ENCODE measurements around the gene MBP. TPM values are rescaled to one million over a fixed set of nuclear protein-coding genes. Genes with fewer than 3 reads are reported as not detected.

Gene MBP
- total and polyA plus RNA-seq, 10 of the 15 experiments (the other 5 are each of a cell fraction or from before 2014, with no cell fraction given), result 12.2 to 67.8 (median 42.1) TPM

DNA sequence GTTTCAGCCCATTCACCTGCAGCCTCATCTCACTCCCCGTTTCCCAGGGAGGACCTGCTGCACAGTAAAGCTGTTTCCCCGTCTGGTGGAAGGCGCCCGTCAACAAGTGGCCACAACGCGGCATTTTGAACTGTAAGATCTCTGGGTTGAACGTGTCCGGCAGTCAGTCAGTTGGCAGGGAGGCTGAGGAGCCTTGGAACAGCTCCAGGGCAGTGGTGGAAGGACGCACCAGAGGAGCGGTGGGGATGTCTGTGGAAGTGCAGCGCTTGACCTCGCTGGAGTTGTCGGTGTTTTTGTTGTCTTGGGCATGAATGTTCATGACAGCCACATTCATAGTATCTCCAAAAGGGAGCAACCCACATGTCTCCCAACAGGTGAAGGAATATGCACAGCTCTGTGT is 31.4 kb upstream of the MBP start:
- WGBS (ENCODE audit: insufficient coverage, insufficient replicate concordance, low lambda C conversion rate, missing lambda C conversion rate), result 86% methylated on average over 13 of the region's 13 CpGs
- DNase-seq (ENCODE audit: low read depth, low spot score), result no peak
- CTCF ChIA-PET, result interaction anchor here (0.9 kb wide), 1 partner anchor 13 kb away, joined by 3 read pairs; no protein-coding TSS in a partner anchor
- H3K4me3 ChIP-seq, result no peak overlapping the region
- H3K4me1 ChIP-seq (ENCODE audit: control insufficient read depth, insufficient read depth, low read length), result peaks cover 12% of the 10 kb centered on the region
- no peaks in the 10 kb centered on the region for H3K36me3 ChIP-seq (ENCODE audit: control insufficient read depth in 2 of 2, insufficient read depth in 2 of 2, low read length in 1 of 2)
- no peaks in the 10 kb centered on the region for H3K79me2 ChIP-seq (ENCODE audit: control insufficient read depth, insufficient read depth, low read length)
- H3K9ac ChIP-seq (ENCODE audit: control insufficient read depth, insufficient read depth, low read length), result no peak overlapping the region
- POLR2A ChIA-PET, result no interaction called here
- H3K27ac ChIP-seq (ENCODE audit: control insufficient read depth, insufficient read depth), result no peak overlapping the region
- BruUV-seq (replicated peaks), result no TSS peak
- no peaks in the 10 kb centered on the region for H3K27me3 ChIP-seq (replicated peaks in 1 of 2; ENCODE audit: control insufficient read depth in 2 of 2, insufficient read depth in 2 of 2, low read length in 1 of 2)
- FAIRE-seq, result no peak
- no peak for ATAC-seq
- in situ Hi-C loops (cut with MboI) (no loop called here), intact Hi-C loops (cut with micrococcal nuclease; ENCODE audit: unreplicated experiment) (no loop called here)
- H3K4me2 ChIP-seq (ENCODE audit: control insufficient read depth, insufficient read depth), result no peak overlapping the region
- TF ChIP-seq SMAD5 (IDR thresholded peaks at IDR 0.05; ENCODE audit: low read depth), result no peak
- no peak for TF ChIP-seq ZZZ3 (IDR thresholded peaks at IDR 0.05; ENCODE audit: control insufficient read depth, insufficient read length, low read depth)
- no peak for TF ChIP-seq STAT3 (IDR thresholded peaks at IDR 0.05; ENCODE audit: low read depth, low read length)
- TF ChIP-seq ZBTB40 (IDR thresholded peaks at IDR 0.05; ENCODE audit: borderline replicate concordance), result no peak
- TF ChIP-seq NR2C1 (IDR thresholded peaks at IDR 0.05), result no peak
- TF ChIP-seq RB1 (IDR thresholded peaks at IDR 0.05; ENCODE audit: borderline replicate concordance), result no peak
- TF ChIP-seq PAX5 (IDR thresholded peaks at IDR 0.05; ENCODE audit: borderline replicate concordance, low read depth, low read length), result no peak
- H4K20me1 ChIP-seq (ENCODE audit: control insufficient read depth, insufficient read depth), result no peaks in the 10 kb centered on the region
- no peak overlapping the region for H2AFZ ChIP-seq (ENCODE audit: control insufficient read depth, low read depth, low read length)
- RAD21 ChIA-PET (ENCODE audit: unreplicated experiment), result interaction anchor here (0.8 kb wide), 1 partner anchor 279 kb away, joined by 3 read pairs; no protein-coding TSS in a partner anchor
- H3K9me3 ChIP-seq (replicated peaks; ENCODE audit: control insufficient read depth, insufficient read depth, low read length), result no peaks in the 10 kb centered on the region
- SMC1A ChIA-PET (ENCODE audit: uncharacterized antibody, unreplicated experiment), result interaction anchor here (0.6 kb wide), 1 partner anchor 22 kb away, joined by 3 read pairs; no protein-coding TSS in a partner anchor

All from GM12878 (cell line).